Small intestine (tissue), 4 donors: ENCODE measurements around the gene NANOS3. TPM values are rescaled to one million over a fixed set of nuclear protein-coding genes. Genes with fewer than 3 reads are reported as not detected.

Source experiments
- polyA plus RNA-seq, 4 donors: library from polyadenylated mRNA; stranded (reverse) in 3 of 4; unstranded in 1 of 4; fragments of 200-250 nt in 3 of 4; fragments of 120-200 nt in 1 of 4; gene quantifications; one replicate each; pipeline versions ENCODE4 v1.2.1 to v1.2.3, GENCODE V29; 2013
- donor health status: healthy with polysubstance abuse.
- donor health status: Bipolar disorder and iron deficiency.
- donor health status: healthy.

Gene NANOS3
- polyA plus RNA-seq, 4 donors: 0.45 to 1.0 TPM; not detected in 2

Other genes starting within 250 kb of the NANOS3 start
- 10 to 100 TPM; 12.3 to 41.3 (median 15.8) TPM for gene MRI1, start 112.6 kb upstream of the NANOS3 start, polyA plus RNA-seq
- 100 to 1,000 TPM; 104 to 126 (median 118) TPM for gene C19orf53, start 102.7 kb upstream of the NANOS3 start, polyA plus RNA-seq
- 1 to 10 TPM in 3 of 4 donors, under 1 TPM in 1; 0.45 to 4.0 (median 1.8) TPM for gene ZSWIM4, start 81.7 kb upstream of the NANOS3 start, polyA plus RNA-seq
- gene BRME1, start 29.0 kb downstream of the NANOS3 start, polyA plus RNA-seq: 10 to 100 TPM in 2 of 4 donors, 1 to 10 TPM in 2; 3.5 to 67.1 (median 25.9) TPM
- 100 to 1,000 TPM in 2 of 4 donors, 10 to 100 TPM in 2; 38.2 to 199 (median 103) TPM for gene CC2D1A, start 29.1 kb downstream of the NANOS3 start, polyA plus RNA-seq
- gene PODNL1, start 61.3 kb downstream of the NANOS3 start, polyA plus RNA-seq: 1 to 10 TPM in 1 of 4 donors, under 1 TPM in 1, not detected in 2; 0.41 to 1.7 TPM
- 10 to 100 TPM; 14.1 to 26.8 (median 20.9) TPM for gene DCAF15, start 75.4 kb downstream of the NANOS3 start, polyA plus RNA-seq
- 10 to 100 TPM in 1 of 4 donors, 1 to 10 TPM in 3; 3.8 to 16.6 (median 5.5) TPM for gene RFX1, start 129.2 kb downstream of the NANOS3 start, polyA plus RNA-seq
- gene RLN3, start 151.0 kb downstream of the NANOS3 start, polyA plus RNA-seq: under 1 TPM in 1 of 4 donors, not detected in 3; 0.68 TPM
- gene IL27RA, start 154.6 kb downstream of the NANOS3 start, polyA plus RNA-seq: 1 to 10 TPM in 3 of 4 donors, under 1 TPM in 1; 0.45 to 5.6 (median 3.1) TPM
- gene PALM3, start 184.9 kb downstream of the NANOS3 start, polyA plus RNA-seq: 10 to 100 TPM in 1 of 4 donors, 1 to 10 TPM in 3; 1.6 to 28.2 (median 2.6) TPM
- 10 to 100 TPM; 13.0 to 60.4 (median 22.9) TPM for gene MISP3, start 195.7 kb downstream of the NANOS3 start, polyA plus RNA-seq
- under 1 TPM in 1 of 4 donors, not detected in 3; 0.07 TPM for gene C19orf67, start 208.6 kb downstream of the NANOS3 start, polyA plus RNA-seq
- 10 to 100 TPM; 19.7 to 45.4 (median 32.0) TPM for gene SAMD1, start 213.6 kb downstream of the NANOS3 start, polyA plus RNA-seq
- 10 to 100 TPM; 34.7 to 66.1 (median 44.1) TPM for gene PRKACA, start 240.6 kb downstream of the NANOS3 start, polyA plus RNA-seq